Embryonic facial prominence (tissue), 1 donor: ENCODE measurements around the gene B3GALT6.

ENCODE experiments used
- DNase-seq: peaks from one replicate; pipeline ENCODE4 v3.0.0-alpha.2; 2016; ENCODE audit errors: extremely low spot score

The B3GALT6 gene

GRCh38 chr1:1231400-1232207, 433 bp upstream of the B3GALT6 start, which contains the start of gene SDF4:
TSS of gene SDF4 (minus strand) at chr1:1232001. CDS start at chr1:1228772, 3,229 bp downstream.
- DNase-seq = peak; percentile 95

- no peak for DNase-seq
Measured at GRCh38 chr1:1232796-1233566, 944 bp downstream of the B3GALT6 start.

DNA sequence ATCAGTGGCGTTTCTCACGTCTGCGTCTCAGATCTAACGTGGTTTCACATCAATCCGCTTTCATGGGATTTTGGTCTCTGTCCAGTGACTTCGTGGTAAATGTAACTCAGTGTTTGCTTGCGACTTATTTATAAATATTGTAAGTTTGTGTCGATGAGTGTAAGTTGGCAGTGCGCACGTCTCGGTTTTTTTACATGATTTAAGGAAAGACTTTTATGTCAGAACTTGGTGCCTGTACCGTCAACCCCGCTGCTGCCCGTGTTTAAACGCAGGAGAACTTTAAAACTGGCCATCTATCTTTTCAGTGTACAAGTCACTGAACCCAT, 1.5 kb downstream of the B3GALT6 start:
- no peak for DNase-seq

DNA sequence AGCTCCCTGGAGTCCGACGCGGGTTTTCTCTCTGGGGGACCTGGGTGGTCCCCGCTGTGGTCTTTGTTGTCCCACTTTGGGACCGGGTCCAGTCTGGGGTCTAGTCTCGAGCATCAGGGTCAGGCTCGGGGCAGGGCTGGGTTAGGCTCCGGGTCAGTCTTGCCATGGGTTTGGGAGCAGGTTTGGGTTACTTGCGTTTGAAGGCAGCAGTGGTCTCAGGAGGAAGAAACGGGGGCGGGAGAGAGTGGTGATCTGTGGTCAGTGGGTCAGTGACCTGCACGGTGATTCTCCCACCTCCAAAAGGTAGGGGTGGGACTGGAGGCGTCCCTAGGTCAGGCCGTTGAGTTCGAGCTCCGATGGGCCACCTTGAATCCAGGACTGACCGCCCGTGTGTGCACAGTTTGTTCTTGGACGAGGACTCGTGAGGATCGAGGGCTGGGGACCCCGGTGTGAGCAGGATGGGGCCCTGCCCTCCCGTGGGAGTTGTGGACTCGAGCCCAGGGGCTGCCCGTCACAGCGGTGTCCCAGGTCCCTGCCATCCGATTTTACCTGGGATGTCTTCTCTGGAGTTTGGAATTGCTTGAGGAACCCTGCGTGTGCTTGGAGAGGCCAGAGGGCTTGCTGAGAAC, 2.3 kb downstream of the B3GALT6 start:
- no peak for DNase-seq

GRCh38 chr1:1235016-1235744, 3.1 kb downstream of the B3GALT6 start:
- DNase-seq = no peak

DNA sequence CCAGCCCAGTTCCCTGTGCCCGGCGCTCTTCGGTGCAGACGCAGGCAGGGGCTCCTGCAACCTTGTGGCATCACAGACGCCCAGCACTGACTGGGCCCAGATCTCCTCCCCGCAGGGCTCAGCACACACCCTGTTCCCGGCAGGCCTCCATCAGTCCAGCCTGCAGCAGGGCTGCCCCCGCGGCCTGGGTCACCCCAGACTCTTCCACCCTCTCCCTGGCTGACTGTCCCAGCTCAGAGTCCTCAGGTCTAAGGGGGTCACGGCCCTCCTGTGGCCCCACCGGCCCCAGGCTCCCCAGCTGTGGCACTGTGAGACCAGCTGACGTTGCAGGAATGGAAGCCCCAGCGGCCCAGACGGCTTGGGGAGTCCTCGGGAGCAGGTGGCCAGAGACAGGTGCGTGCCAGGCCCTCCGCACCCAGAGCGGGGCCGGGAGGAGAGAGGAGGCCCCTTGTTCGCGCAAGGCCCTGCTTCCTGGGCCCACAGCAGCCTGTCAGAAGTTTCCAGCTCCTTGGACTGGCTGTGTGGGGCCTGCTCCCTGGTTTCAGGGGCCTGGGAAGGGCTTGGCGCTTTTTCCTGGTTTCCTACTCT, 4.2 kb downstream of the B3GALT6 start:
- no peak for DNase-seq

GRCh38 chr1:1236945-1237873, 5.2 kb downstream of the B3GALT6 start:
- no peak for DNase-seq

- DNase-seq = no peak
Measured at GRCh38 chr1:1237874-1238701, 6.1 kb downstream of the B3GALT6 start.

- no peak for DNase-seq
Measured at GRCh38 chr1:1238702-1239178, 6.7 kb downstream of the B3GALT6 start.

DNA sequence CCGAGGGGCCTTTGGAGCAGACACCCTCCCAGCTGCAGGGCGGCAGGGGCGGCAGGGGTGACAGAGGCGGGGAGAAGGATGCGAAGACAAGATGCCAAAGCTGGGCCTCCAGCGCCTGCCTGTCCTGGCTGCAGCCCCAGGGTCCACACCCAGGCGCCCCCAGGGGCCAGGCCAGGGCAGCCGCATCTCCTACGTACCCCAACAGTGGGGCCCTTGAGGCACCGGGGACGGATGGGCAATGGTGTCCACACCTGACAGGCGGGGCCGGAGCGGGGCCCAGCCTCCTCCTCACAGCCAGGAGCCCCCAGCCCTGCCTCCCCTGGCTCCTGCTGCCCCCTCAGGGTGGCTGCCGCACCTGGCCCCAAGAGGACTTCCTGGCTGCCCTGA, 7.2 kb downstream of the B3GALT6 start:
- DNase-seq = no peak

- DNase-seq = no peak
Measured at GRCh38 chr1:1239614-1240347, 7.7 kb downstream of the B3GALT6 start.

- no peak for DNase-seq
Measured at GRCh38 chr1:1240348-1240732, 8.3 kb downstream of the B3GALT6 start.

GRCh38 chr1:1240822-1241587, 9.0 kb downstream of the B3GALT6 start:
- DNase-seq = no peak

GRCh38 chr1:1241588-1242219, 9.7 kb downstream of the B3GALT6 start:
- no peak for DNase-seq

DNA sequence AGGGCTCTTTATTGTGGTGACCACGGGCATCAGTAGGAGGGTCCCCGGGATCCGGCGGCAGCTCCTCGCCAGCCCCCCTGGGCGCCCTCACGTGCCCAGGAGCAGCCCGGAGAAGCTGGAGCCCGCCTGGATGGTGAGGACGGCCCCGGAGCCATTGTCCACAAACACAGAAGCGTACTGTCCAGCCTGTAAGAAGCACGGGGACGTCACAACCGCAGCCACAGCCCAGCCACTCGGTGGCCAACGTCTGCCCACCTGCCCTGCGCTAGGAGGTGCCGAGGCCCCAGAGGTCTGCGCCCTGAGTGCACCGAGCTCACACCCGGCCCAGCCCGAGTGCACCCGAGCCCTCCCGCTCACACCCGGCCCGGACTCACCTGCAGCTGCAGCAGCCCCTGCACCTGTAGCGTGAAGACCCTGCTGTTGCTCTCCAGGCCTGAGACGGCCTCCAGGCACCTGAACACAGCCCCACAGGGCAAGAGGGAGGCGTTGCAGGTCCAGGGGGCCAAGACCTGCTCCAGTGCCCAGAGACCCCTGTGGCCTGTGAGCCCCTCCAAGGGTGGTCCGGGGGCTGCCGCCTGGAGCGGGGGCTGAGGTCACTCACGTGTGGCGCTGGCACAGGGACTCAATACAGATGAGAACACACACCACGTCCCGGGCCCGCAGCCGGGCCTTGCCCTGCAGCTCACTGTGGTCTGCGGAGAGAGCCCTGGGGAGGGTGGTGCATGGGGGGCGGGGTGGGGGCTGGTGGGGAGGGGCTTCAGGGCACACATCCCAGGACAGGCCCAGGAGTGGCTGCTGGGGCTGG, 10.6 kb downstream of the B3GALT6 start:
- DNase-seq = no peak

- no peak for DNase-seq
Measured at GRCh38 chr1:1243266-1243660, 11.2 kb downstream of the B3GALT6 start.

GRCh38 chr1:1243807-1244191, 11.8 kb downstream of the B3GALT6 start:
- no peak for DNase-seq
